GM12878 (cell line): ENCODE results near the gene ABCG2. TPM values are rescaled to one million over a fixed set of nuclear protein-coding genes. Genes with fewer than 3 reads are reported as not detected.

Experiments used
- BCL11A ChIP-seq: IDR thresholded peaks from 2 replicates; pipeline ENCODE4 v1.6.1; 2011; ENCODE audit warnings: low read depth, low read length
- E4F1 ChIP-seq: fragments of 450-650 bp; IDR thresholded peaks from 2 replicates; pipeline ENCODE4 v1.6.1; 2018; ENCODE audit warnings: borderline replicate concordance, mild to moderate bottlenecking; ENCODE audit not compliant: partially characterized antibody
- ETV6 ChIP-seq, 2 experiments: fragments of 450-650 bp in 1 of 2; IDR thresholded peaks in 1 of 2; conservative IDR thresholded peaks in 1 of 2; 2 replicates each; pipeline ENCODE4 v1.6.1; 2014; ENCODE audit warnings: antibody characterized with exemption in 1 of 2, borderline replicate concordance in 1 of 2, low read depth in 1 of 2, mild to moderate bottlenecking in 1 of 2, moderate library complexity in 1 of 2
- GABPA ChIP-seq: IDR thresholded peaks from 2 replicates; pipeline ENCODE4 v1.6.1; 2014; ENCODE audit warnings: antibody characterized with exemption, low read depth, mild to moderate bottlenecking, inconsistent platforms
- RUNX3 ChIP-seq: IDR thresholded peaks from 2 replicates; pipeline ENCODE4 v1.6.1; 2012; ENCODE audit warnings: low read length, inconsistent platforms
- TCF7 ChIP-seq: IDR thresholded peaks from 2 replicates; pipeline ENCODE4 v1.6.1; 2014; ENCODE audit warnings: antibody characterized with exemption, borderline replicate concordance
- ZNF274 ChIP-seq: IDR thresholded peaks from one replicate; pipeline ENCODE4 v1.8.0; 2011; ENCODE audit not compliant: insufficient read length, insufficient read depth
- polyA plus RNA-seq, 11 experiments: library from polyadenylated mRNA; depleted of rRNA in 4 of 11; unstranded in 6 of 11; stranded (reverse) in 5 of 11; fragments of >200 nt; fragmentation: Nextera tagmentation in 4 of 11; fragmentation: Illumina TruSeq in 1 of 11; extraction: Ambion mirVana in 4 of 11; extraction: Trizol in 1 of 11; gene quantifications; 1 replicate in 1 of 11; 2 replicates in 10 of 11; pipeline versions ENCODE4 v1.2.1 to v1.2.3, GENCODE V29; 2011 to 2016; ENCODE audit warnings: inconsistent platforms in 2 of 11, missing spikeins in 2 of 11, low read depth in 1 of 11
- total RNA-seq, 4 experiments: library from RNA; depleted of rRNA in 3 of 4; stranded (reverse); fragments of >200 nt in 3 of 4; fragmentation: Illumina TruSeq in 1 of 4; extraction: Trizol in 1 of 4; gene quantifications; 2 replicates each; pipeline versions ENCODE4 v1.2.1 to v1.2.3, GENCODE V29; 2013 to 2021
- TF ChIP-seq, protein P1 (sequence below): IDR thresholded peaks from 2 replicates; pipeline ENCODE4 v1.6.1; 2012; ENCODE audit warnings: improper control_type of control experiment, low read depth, low read length; ENCODE audit not compliant: insufficient replicate concordance

ABCG2 gene
- total and polyA plus RNA-seq, 10 of the 15 experiments (the other 5 are each of a cell fraction or from before 2014, with no cell fraction given), result 0.03 to 0.06 (median 0.04) TPM; not detected in 7

- TF ChIP-seq, protein P1, sequence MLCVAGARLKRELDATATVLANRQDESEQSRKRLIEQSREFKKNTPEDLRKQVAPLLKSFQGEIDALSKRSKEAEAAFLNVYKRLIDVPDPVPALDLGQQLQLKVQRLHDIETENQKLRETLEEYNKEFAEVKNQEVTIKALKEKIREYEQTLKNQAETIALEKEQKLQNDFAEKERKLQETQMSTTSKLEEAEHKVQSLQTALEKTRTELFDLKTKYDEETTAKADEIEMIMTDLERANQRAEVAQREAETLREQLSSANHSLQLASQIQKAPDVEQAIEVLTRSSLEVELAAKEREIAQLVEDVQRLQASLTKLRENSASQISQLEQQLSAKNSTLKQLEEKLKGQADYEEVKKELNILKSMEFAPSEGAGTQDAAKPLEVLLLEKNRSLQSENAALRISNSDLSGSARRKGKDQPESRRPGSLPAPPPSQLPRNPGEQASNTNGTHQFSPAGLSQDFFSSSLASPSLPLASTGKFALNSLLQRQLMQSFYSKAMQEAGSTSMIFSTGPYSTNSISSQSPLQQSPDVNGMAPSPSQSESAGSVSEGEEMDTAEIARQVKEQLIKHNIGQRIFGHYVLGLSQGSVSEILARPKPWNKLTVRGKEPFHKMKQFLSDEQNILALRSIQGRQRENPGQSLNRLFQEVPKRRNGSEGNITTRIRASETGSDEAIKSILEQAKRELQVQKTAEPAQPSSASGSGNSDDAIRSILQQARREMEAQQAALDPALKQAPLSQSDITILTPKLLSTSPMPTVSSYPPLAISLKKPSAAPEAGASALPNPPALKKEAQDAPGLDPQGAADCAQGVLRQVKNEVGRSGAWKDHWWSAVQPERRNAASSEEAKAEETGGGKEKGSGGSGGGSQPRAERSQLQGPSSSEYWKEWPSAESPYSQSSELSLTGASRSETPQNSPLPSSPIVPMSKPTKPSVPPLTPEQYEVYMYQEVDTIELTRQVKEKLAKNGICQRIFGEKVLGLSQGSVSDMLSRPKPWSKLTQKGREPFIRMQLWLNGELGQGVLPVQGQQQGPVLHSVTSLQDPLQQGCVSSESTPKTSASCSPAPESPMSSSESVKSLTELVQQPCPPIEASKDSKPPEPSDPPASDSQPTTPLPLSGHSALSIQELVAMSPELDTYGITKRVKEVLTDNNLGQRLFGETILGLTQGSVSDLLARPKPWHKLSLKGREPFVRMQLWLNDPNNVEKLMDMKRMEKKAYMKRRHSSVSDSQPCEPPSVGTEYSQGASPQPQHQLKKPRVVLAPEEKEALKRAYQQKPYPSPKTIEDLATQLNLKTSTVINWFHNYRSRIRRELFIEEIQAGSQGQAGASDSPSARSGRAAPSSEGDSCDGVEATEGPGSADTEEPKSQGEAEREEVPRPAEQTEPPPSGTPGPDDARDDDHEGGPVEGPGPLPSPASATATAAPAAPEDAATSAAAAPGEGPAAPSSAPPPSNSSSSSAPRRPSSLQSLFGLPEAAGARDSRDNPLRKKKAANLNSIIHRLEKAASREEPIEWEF, result no peak
- TF ChIP-seq BCL11A (no peak), GABPA (no peak), ETV6 (conservative IDR thresholded peaks at IDR 0.05 in 1 of 2, IDR thresholded peaks at IDR 0.05 in 1 of 2; ENCODE audit: borderline replicate concordance in 1 of 2, low read depth in 1 of 2) (no peak), E4F1 (no peak), RUNX3 (no peak), TCF7 (no peak), ZNF274 (no peak)
These were observed 67.5 kb downstream of the ABCG2 start (continued) for GRCh38 chr4:88090898-88091297.
